ENCODE measurements around the gene LHCGR. TPM values are rescaled to one million over a fixed set of nuclear protein-coding genes. Genes with fewer than 3 reads are reported as not detected.

The LHCGR gene
- polyA plus RNA-seq, 1 donor from 2014 or later: not detected

DNA sequence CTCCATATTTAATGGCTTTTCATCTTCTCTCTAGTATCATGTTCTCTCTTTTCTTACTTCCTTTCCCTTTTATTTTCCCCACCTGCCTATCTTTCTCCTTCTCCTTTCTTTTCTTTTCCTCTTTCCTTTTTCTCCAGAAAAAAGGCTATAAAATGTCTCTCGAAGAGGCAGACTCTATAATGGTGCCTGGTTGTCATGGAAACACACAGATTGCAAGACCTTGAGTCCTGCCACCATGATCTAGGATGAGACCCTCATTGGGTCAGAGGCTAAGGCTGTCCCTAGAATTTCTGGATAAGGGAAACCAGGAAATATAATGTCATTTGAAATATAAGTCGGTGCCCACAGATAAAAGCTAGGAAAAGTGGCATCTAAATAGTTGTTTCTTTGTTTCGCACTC is 36.5 kb upstream of the LHCGR start:
- Histone ChIP-seq H3K9ac (ENCODE audit: low read length) (peak overlapping the region; percentile 28), H4K20me1 (ENCODE audit: insufficient read depth) (no peaks in the 10 kb centered on the region), H3K4me3 (ENCODE audit: low read length) (peak overlapping the region; percentile 34), H3K9me3 (ENCODE audit: low read length) (no peaks in the 10 kb centered on the region), H3K27me3 (ENCODE audit: insufficient read depth, low read depth, low read length) (no peaks in the 10 kb centered on the region), H3K79me2 (replicated peaks; ENCODE audit: insufficient read depth, low read length) (no peaks in the 10 kb centered on the region), H3K9me2 (ENCODE audit: insufficient read depth, low read length) (no peaks in the 10 kb centered on the region), H3K4me2 (ENCODE audit: low read length) (peak overlapping the region; percentile 45), H3K36me3 (ENCODE audit: insufficient read depth, low read length) (no peaks in the 10 kb centered on the region), H3K27ac (ENCODE audit: low read length) (peak overlapping the region; percentile 72), H2AFZ (ENCODE audit: low read depth, low read length) (peak overlapping the region; percentile 38), H3F3A (ENCODE audit: insufficient read depth, low read length, poor library complexity, severe bottlenecking) (peaks cover 8% of the 10 kb centered on the region)
- TF ChIP-seq, protein P1, sequence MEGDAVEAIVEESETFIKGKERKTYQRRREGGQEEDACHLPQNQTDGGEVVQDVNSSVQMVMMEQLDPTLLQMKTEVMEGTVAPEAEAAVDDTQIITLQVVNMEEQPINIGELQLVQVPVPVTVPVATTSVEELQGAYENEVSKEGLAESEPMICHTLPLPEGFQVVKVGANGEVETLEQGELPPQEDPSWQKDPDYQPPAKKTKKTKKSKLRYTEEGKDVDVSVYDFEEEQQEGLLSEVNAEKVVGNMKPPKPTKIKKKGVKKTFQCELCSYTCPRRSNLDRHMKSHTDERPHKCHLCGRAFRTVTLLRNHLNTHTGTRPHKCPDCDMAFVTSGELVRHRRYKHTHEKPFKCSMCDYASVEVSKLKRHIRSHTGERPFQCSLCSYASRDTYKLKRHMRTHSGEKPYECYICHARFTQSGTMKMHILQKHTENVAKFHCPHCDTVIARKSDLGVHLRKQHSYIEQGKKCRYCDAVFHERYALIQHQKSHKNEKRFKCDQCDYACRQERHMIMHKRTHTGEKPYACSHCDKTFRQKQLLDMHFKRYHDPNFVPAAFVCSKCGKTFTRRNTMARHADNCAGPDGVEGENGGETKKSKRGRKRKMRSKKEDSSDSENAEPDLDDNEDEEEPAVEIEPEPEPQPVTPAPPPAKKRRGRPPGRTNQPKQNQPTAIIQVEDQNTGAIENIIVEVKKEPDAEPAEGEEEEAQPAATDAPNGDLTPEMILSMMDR (IDR thresholded peaks at IDR 0.05; ENCODE audit: poor library complexity, severe bottlenecking): no peak
- TF ChIP-seq TAF1 (IDR thresholded peaks at IDR 0.05; ENCODE audit: low read depth): no peak
- TF ChIP-seq POLR2AphosphoS5 (IDR thresholded peaks at IDR 0.05): no peak
- TF ChIP-seq RAD21 (conservative IDR thresholded peaks at IDR 0.05): no peak
- TF ChIP-seq, protein P2, sequence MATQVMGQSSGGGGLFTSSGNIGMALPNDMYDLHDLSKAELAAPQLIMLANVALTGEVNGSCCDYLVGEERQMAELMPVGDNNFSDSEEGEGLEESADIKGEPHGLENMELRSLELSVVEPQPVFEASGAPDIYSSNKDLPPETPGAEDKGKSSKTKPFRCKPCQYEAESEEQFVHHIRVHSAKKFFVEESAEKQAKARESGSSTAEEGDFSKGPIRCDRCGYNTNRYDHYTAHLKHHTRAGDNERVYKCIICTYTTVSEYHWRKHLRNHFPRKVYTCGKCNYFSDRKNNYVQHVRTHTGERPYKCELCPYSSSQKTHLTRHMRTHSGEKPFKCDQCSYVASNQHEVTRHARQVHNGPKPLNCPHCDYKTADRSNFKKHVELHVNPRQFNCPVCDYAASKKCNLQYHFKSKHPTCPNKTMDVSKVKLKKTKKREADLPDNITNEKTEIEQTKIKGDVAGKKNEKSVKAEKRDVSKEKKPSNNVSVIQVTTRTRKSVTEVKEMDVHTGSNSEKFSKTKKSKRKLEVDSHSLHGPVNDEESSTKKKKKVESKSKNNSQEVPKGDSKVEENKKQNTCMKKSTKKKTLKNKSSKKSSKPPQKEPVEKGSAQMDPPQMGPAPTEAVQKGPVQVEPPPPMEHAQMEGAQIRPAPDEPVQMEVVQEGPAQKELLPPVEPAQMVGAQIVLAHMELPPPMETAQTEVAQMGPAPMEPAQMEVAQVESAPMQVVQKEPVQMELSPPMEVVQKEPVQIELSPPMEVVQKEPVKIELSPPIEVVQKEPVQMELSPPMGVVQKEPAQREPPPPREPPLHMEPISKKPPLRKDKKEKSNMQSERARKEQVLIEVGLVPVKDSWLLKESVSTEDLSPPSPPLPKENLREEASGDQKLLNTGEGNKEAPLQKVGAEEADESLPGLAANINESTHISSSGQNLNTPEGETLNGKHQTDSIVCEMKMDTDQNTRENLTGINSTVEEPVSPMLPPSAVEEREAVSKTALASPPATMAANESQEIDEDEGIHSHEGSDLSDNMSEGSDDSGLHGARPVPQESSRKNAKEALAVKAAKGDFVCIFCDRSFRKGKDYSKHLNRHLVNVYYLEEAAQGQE (IDR thresholded peaks at IDR 0.05; ENCODE audit: borderline replicate concordance): no peak
- no peak for TF ChIP-seq MXI1 (conservative IDR thresholded peaks at IDR 0.05; ENCODE audit: poor library complexity, severe bottlenecking)
- TF ChIP-seq EZH2 (IDR thresholded peaks at IDR 0.05; ENCODE audit: borderline replicate concordance, insufficient read depth, low read length, poor library complexity, severe bottlenecking): no peak
- no peak for TF ChIP-seq SMC3 (conservative IDR thresholded peaks at IDR 0.05; ENCODE audit: poor library complexity)
- no peak for TF ChIP-seq EP300 (conservative IDR thresholded peaks at IDR 0.05; ENCODE audit: poor library complexity, severe bottlenecking)

DNA sequence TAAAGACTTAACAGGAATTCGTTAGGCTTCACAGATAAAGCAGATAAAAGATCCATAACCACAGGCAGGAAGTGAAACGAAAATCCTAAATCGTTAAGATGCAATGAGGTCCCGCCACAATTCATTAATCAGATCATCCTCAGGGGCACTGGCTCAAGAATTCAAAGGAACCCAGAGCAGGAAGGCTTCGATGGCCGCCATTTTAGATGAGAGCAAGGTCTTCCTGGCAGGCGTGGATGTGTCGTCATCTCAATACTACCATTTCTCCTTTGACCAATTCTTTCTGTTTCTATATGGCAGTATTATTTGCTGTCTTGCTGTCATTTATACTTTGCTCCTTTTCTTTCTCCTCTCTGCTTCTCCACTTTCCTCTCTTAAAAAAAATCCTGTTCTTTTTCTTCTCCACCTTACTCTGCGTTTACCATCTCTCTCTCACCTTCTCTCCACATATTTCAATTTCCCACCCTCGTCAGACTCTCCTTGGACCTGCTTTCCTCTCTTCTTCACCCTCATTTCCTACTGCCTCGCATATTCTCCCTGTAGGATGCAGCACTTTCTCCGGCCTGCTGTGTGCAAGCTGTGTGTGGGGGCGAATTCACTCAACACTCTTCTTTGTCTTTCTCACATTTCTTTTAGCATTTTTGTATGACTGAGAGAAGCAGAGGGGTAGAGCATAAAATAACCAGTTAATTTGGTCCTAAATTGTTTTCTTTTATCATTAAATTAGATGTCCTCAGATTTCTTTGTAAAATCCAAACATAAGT is 35.1 kb upstream of the LHCGR start:
- Histone ChIP-seq H3K9me3 (ENCODE audit: low read length) (no peaks in the 10 kb centered on the region), H3F3A (ENCODE audit: insufficient read depth, low read length, poor library complexity, severe bottlenecking) (peaks cover 8% of the 10 kb centered on the region), H3K27me3 (ENCODE audit: insufficient read depth, low read depth, low read length) (no peaks in the 10 kb centered on the region), H3K4me3 (ENCODE audit: low read length) (no peak overlapping the region), H3K79me2 (replicated peaks; ENCODE audit: insufficient read depth, low read length) (no peaks in the 10 kb centered on the region), H3K27ac (ENCODE audit: low read length) (peak overlapping the region; percentile 72), H3K36me3 (ENCODE audit: insufficient read depth, low read length) (no peaks in the 10 kb centered on the region), H4K20me1 (ENCODE audit: insufficient read depth) (no peaks in the 10 kb centered on the region), H3K9ac (ENCODE audit: low read length) (no peak overlapping the region), H3K9me2 (ENCODE audit: insufficient read depth, low read length) (no peaks in the 10 kb centered on the region), H2AFZ (ENCODE audit: low read depth, low read length) (peak overlapping the region; percentile 24), H3K4me2 (ENCODE audit: low read length) (no peak overlapping the region)
- TF ChIP-seq MXI1 (conservative IDR thresholded peaks at IDR 0.05; ENCODE audit: poor library complexity, severe bottlenecking) (no peak), TAF1 (IDR thresholded peaks at IDR 0.05; ENCODE audit: low read depth) (no peak), POLR2AphosphoS5 (IDR thresholded peaks at IDR 0.05) (no peak), EP300 (conservative IDR thresholded peaks at IDR 0.05; ENCODE audit: poor library complexity, severe bottlenecking) (no peak), RAD21 (conservative IDR thresholded peaks at IDR 0.05) (no peak), EZH2 (IDR thresholded peaks at IDR 0.05; ENCODE audit: borderline replicate concordance, insufficient read depth, low read length, poor library complexity, severe bottlenecking) (no peak), SMC3 (conservative IDR thresholded peaks at IDR 0.05; ENCODE audit: poor library complexity) (no peak)

Data from neural cell (in vitro differentiated cells).